Endothelial cell of umbilical vein (primary cell): ENCODE measurements around the gene FAM114A1. TPM values are rescaled to one million over a fixed set of nuclear protein-coding genes. Genes with fewer than 3 reads are reported as not detected.

Experiments
- BruUV-seq: library from RNA; stranded (reverse); fragments of 400-500 nt; replicated peaks from 2 replicates; lab custom pipeline; 2021; lab: Mats Ljungman, UMichigan
- CTCF ChIA-PET: fragments of 300-600, 350-600 bp; sonication (Branson Sonifier 250); formaldehyde crosslinking; loops from one replicate; lab custom pipeline; 2021; ENCODE audit warnings: antibody characterized with exemption, inconsistent platforms; lab: Charles Lee
- POLR2A ChIA-PET: fragments of 300-600, 350-600 bp; sonication (Branson Sonifier 250); formaldehyde crosslinking; loops from one replicate; lab custom pipeline; 2021; ENCODE audit warnings: antibody characterized with exemption, inconsistent platforms; lab: Charles Lee
- DNase-seq: peaks from one replicate; pipeline ENCODE4 v3.0.0-alpha.2; 2011; ENCODE audit warnings: low read depth, low spot score
- FAIRE-seq: peaks from 2 replicates; lab custom pipeline; 2011; peaks lifted over from hg19 to GRCh38; lab: Jason Lieb, UNC
- H2AFZ ChIP-seq: 2 replicates; pipeline ENCODE4 v1.6.0; 2012; ENCODE audit warnings: low read depth, low read length, control low read depth, inconsistent platforms
- H3K27ac ChIP-seq: 2 replicates; pipeline ENCODE4 v1.5.1; 2011; ENCODE audit warnings: low read depth, mild to moderate bottlenecking, control low read depth, low read length, moderate library complexity; ENCODE audit not compliant: insufficient read depth
- H3K27me3 ChIP-seq, 2 experiments: 2 replicates each; pipeline versions ENCODE4 v1.6.0 to v1.6.1; 2011; ENCODE audit warnings: low read length in 2 of 2, mixed read lengths in 1 of 2; ENCODE audit not compliant: control insufficient read depth in 2 of 2, insufficient read depth in 2 of 2
- H3K36me3 ChIP-seq, 2 experiments: 2 replicates in 1 of 2; 3 replicates in 1 of 2; pipeline ENCODE4 v1.5.1; 2011; ENCODE audit warnings: low read length in 2 of 2, mild to moderate bottlenecking in 1 of 2, moderate library complexity in 1 of 2; ENCODE audit not compliant: control insufficient read depth in 2 of 2, insufficient read depth in 2 of 2; ENCODE audit errors: extremely low read depth in 1 of 2
- H3K4me1 ChIP-seq: 3 replicates; pipeline ENCODE4 v1.5.1; 2011; ENCODE audit warnings: mild to moderate bottlenecking, low read length; ENCODE audit not compliant: control insufficient read depth, insufficient read depth; ENCODE audit errors: extremely low read depth
- H3K4me2 ChIP-seq: 2 replicates; pipeline ENCODE4 v1.6.1; 2011; ENCODE audit warnings: low read length, control low read depth, mixed read lengths; ENCODE audit not compliant: insufficient read depth
- H3K4me3 ChIP-seq, 3 experiments: fragments of 200-600 bp in 1 of 3; sonication (generic), shearing (Covaris generic) in 1 of 3; replicated peaks in 1 of 3; 2 replicates each; pipeline ENCODE4 v1.5.1; 2011 to 2016; ENCODE audit warnings: control low read depth in 3 of 3, low read length in 3 of 3, mild to moderate bottlenecking in 2 of 3, inconsistent platforms in 1 of 3, low read depth in 1 of 3, moderate library complexity in 1 of 3; ENCODE audit not compliant: insufficient read depth in 1 of 3
- H3K79me2 ChIP-seq: 2 replicates; pipeline ENCODE4 v1.6.0; 2012; ENCODE audit warnings: low read length, inconsistent platforms; ENCODE audit not compliant: control insufficient read depth, insufficient read depth
- H3K9ac ChIP-seq: replicated peaks from 2 replicates; pipeline ENCODE3; 2011; ENCODE audit warnings: low read length, control low read depth; ENCODE audit not compliant: insufficient read depth; ENCODE audit errors: extremely low read depth
- H3K9me1 ChIP-seq: replicated peaks from 3 replicates; pipeline ENCODE4 v1.6.0; 2011; ENCODE audit warnings: mild to moderate bottlenecking, low read length; ENCODE audit not compliant: control insufficient read depth, insufficient read depth; ENCODE audit errors: extremely low read depth
- H3K9me3 ChIP-seq: replicated peaks from 2 replicates; pipeline ENCODE4 v1.5.1; 2012; ENCODE audit warnings: low read length, inconsistent platforms; ENCODE audit not compliant: control insufficient read depth, insufficient read depth
- H4K20me1 ChIP-seq: replicated peaks from 2 replicates; pipeline ENCODE3; 2011; ENCODE audit warnings: mild to moderate bottlenecking, low read length; ENCODE audit not compliant: control insufficient read depth, insufficient read depth; ENCODE audit errors: extremely low read depth
- EZH2 ChIP-seq: IDR thresholded peaks from 2 replicates; pipeline ENCODE4 v1.6.1; 2012; ENCODE audit warnings: borderline replicate concordance, low read depth, mild to moderate bottlenecking, moderate library complexity, low read length, inconsistent platforms; ENCODE audit not compliant: severe bottlenecking
- FOS ChIP-seq: IDR thresholded peaks from 2 replicates; pipeline ENCODE4 v1.6.1; 2011; ENCODE audit warnings: mild to moderate bottlenecking, low read length, moderate library complexity, borderline replicate concordance; ENCODE audit not compliant: insufficient read depth
- GATA2 ChIP-seq: IDR thresholded peaks from 2 replicates; pipeline ENCODE4 v1.7.0; 2011; ENCODE audit warnings: low read depth, mild to moderate bottlenecking, moderate library complexity, mixed read lengths, low read length; ENCODE audit not compliant: insufficient read length, insufficient read depth
- JUN ChIP-seq: IDR thresholded peaks from 2 replicates; pipeline ENCODE4 v1.6.1; 2011; ENCODE audit warnings: borderline replicate concordance, low read depth; ENCODE audit not compliant: insufficient read length, insufficient read depth
- MYC ChIP-seq: IDR thresholded peaks from one replicate; pipeline ENCODE4 v1.6.1; 2011; ENCODE audit warnings: mild to moderate bottlenecking, low read depth, low read length
- POLR2A ChIP-seq: IDR thresholded peaks from 2 replicates; pipeline ENCODE4 v1.6.1; 2012; ENCODE audit warnings: low read depth, mild to moderate bottlenecking, control low read depth, low read length
- POLR2AphosphoS5 ChIP-seq: IDR thresholded peaks from 2 replicates; pipeline ENCODE4 v1.6.1; 2012; ENCODE audit warnings: low read depth, mild to moderate bottlenecking, control low read depth, low read length, moderate library complexity; ENCODE audit not compliant: insufficient read depth
- dilution Hi-C: fragments of 300-500 bp; cut with MboI; formaldehyde crosslinking; loops from one replicate; pipeline ENCODE4 v1.15.0; 2019; ENCODE audit warnings: low sequenced_read_pairs; ENCODE audit not compliant: extremely low pct_ligation_motif_present
- intact Hi-C: fragments of 100-400 bp; cut with micrococcal nuclease; formaldehyde crosslinking; loops from one replicate; pipeline ENCODE4 v1.10.0; 2022
- polyA plus RNA-seq, 4 experiments: library from polyadenylated mRNA; depleted of rRNA in 3 of 4; stranded (reverse) in 3 of 4; unstranded in 1 of 4; fragments of >200 nt; gene quantifications; 2 replicates each; pipeline versions ENCODE4 v1.2.1 to v1.2.3, GENCODE V29; 2011 to 2012; ENCODE audit warnings: missing spikeins in 1 of 4
- total RNA-seq: library from RNA; stranded (reverse); gene quantifications from 2 replicates; pipeline ENCODE4 v1.2.3, GENCODE V29; 2021
- TF ChIP-seq, protein P1 (sequence below), 2 donors: IDR thresholded peaks; 1 replicate in 1 of 2; 2 replicates in 1 of 2; pipeline ENCODE4 v1.5.1; 2011; ENCODE audit warnings: low read length in 2 of 2, mild to moderate bottlenecking in 2 of 2, moderate library complexity in 2 of 2, control low read depth in 1 of 2, inconsistent platforms in 1 of 2, low read depth in 1 of 2; ENCODE audit not compliant: insufficient read depth in 1 of 2; ENCODE audit errors: extremely low read depth in 1 of 2

Gene FAM114A1
- total and polyA plus RNA-seq, 2 donors (not counting 3 experiments of a cell fraction or from before 2014, with no cell fraction given) = 99.2 to 118 TPM

DNA sequence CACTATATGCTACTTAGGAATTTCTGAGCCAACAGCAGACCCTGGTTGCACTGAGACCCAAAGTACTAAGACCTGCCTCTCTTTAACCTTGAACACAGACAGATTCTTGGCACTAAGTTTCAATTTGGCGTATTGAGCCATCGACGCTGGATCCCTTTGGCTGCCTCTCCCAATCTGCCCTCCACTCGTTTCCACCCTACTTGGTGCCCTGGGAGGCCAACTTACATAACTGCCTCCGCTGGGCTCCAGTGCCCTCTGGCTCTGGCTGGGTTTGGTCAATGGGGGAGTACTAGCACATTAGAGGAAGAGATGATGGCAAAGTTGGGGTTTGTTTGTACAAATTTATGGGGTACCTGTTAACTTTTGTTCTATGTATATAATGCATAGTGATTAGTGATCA lies 101.1 kb downstream of the FAM114A1 start:
- Histone ChIP-seq H3K9me1 (no peaks in the 10 kb centered on the region), H3K4me1 (no peaks in the 10 kb centered on the region), H3K9ac (no peak overlapping the region), H3K4me3 (no peak overlapping the region), H3K4me2 (no peak overlapping the region), H3K9me3 (no peaks in the 10 kb centered on the region), H3K27me3 (no peaks in the 10 kb centered on the region), H2AFZ (no peak overlapping the region), H3K36me3 (no peaks in the 10 kb centered on the region), H4K20me1 (no peaks in the 10 kb centered on the region), H3K27ac (no peak overlapping the region), H3K79me2 (no peaks in the 10 kb centered on the region)
- FAIRE-seq = no peak
- TF ChIP-seq MYC = no peak
- no peak for TF ChIP-seq EZH2
- TF ChIP-seq FOS = no peak
- TF ChIP-seq GATA2 = no peak
- TF ChIP-seq, protein P1, sequence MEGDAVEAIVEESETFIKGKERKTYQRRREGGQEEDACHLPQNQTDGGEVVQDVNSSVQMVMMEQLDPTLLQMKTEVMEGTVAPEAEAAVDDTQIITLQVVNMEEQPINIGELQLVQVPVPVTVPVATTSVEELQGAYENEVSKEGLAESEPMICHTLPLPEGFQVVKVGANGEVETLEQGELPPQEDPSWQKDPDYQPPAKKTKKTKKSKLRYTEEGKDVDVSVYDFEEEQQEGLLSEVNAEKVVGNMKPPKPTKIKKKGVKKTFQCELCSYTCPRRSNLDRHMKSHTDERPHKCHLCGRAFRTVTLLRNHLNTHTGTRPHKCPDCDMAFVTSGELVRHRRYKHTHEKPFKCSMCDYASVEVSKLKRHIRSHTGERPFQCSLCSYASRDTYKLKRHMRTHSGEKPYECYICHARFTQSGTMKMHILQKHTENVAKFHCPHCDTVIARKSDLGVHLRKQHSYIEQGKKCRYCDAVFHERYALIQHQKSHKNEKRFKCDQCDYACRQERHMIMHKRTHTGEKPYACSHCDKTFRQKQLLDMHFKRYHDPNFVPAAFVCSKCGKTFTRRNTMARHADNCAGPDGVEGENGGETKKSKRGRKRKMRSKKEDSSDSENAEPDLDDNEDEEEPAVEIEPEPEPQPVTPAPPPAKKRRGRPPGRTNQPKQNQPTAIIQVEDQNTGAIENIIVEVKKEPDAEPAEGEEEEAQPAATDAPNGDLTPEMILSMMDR (IDR thresholded peaks at IDR 0.05; ENCODE audit: extremely low read depth in 1 of 2, insufficient read depth in 1 of 2, low read depth in 1 of 2, low read length in 2 of 2) = no peak
- no peak for TF ChIP-seq POLR2AphosphoS5
- no peak for TF ChIP-seq JUN
- no peak for TF ChIP-seq POLR2A
- no peak for DNase-seq
- no TSS peak for BruUV-seq
- dilution Hi-C loops = no loop called here
- ChIA-PET POLR2A (no interaction called here), CTCF (no interaction called here)
- intact Hi-C loops = no loop called here
